GM12878 (cell line): ENCODE results near the gene POMC.

Experiments
- CBX5 ChIP-seq: sonication (generic); IDR thresholded peaks from 2 replicates; pipeline ENCODE4 v1.6.1; 2016; ENCODE audit warnings: low read depth, moderate library complexity, mild to moderate bottlenecking, inconsistent platforms
- CTCF ChIP-seq, 3 experiments: IDR thresholded peaks in 2 of 3; conservative IDR thresholded peaks in 1 of 3; 2 replicates each; pipeline ENCODE4 v1.5.1; 2011; ENCODE audit warnings: low read depth in 3 of 3, low read length in 3 of 3, mild to moderate bottlenecking in 3 of 3, control low read depth in 2 of 3, moderate library complexity in 2 of 3, inconsistent platforms in 1 of 3, mixed read lengths in 1 of 3; ENCODE audit not compliant: control insufficient read depth in 2 of 3, insufficient read depth in 1 of 3; ENCODE audit errors: extremely low read depth in 1 of 3
- EP300 ChIP-seq, 2 experiments: fragments of 150-350 bp in 1 of 2; IDR thresholded peaks; 2 replicates each; pipeline ENCODE4 v1.6.1; 2011 to 2012; ENCODE audit warnings: low read depth in 2 of 2, low read length in 2 of 2, borderline replicate concordance in 1 of 2, improper control_type of control experiment in 1 of 2, inconsistent platforms in 1 of 2; ENCODE audit not compliant: control insufficient read depth in 1 of 2
- ESRRA ChIP-seq: IDR thresholded peaks from 2 replicates; pipeline ENCODE4 v1.6.1; 2012; ENCODE audit warnings: mild to moderate bottlenecking, low read length, improper control_type of control experiment
- HDAC2 ChIP-seq: fragments of 200-600 bp; sonication (generic); IDR thresholded peaks from 2 replicates; pipeline ENCODE4 v1.6.1; 2017
- POLR2A ChIP-seq: IDR thresholded peaks from 2 replicates; pipeline ENCODE4 v1.6.1; 2011; ENCODE audit warnings: low read depth, mild to moderate bottlenecking, low read length
- REST ChIP-seq: IDR thresholded peaks from 2 replicates; pipeline ENCODE4 v1.6.1; 2012; ENCODE audit warnings: mild to moderate bottlenecking, low read depth, low read length
- SUPT20H ChIP-seq: IDR thresholded peaks from 2 replicates; pipeline ENCODE4 v1.6.1; 2011; ENCODE audit warnings: low read depth, mild to moderate bottlenecking, low read length, moderate library complexity, borderline replicate concordance; ENCODE audit not compliant: control insufficient read depth
- TCF7 ChIP-seq: IDR thresholded peaks from 2 replicates; pipeline ENCODE4 v1.6.1; 2014; ENCODE audit warnings: antibody characterized with exemption, borderline replicate concordance

GRCh38 chr2:25125189-25125588 is 43.2 kb downstream of the POMC start:
- no peak for TF ChIP-seq REST
- TF ChIP-seq POLR2A = no peak
- TF ChIP-seq TCF7 = no peak
- no peak for TF ChIP-seq HDAC2
- no peak for TF ChIP-seq CTCF (IDR thresholded peaks at IDR 0.05 in 2 of 3, conservative IDR thresholded peaks at IDR 0.05 in 1 of 3; ENCODE audit: control insufficient read depth in 2 of 3, extremely low read depth in 1 of 3, insufficient read depth in 1 of 3, low read depth in 3 of 3, low read length in 3 of 3)
- no peak for TF ChIP-seq ESRRA
- no peak for TF ChIP-seq CBX5
- no peak for TF ChIP-seq EP300 (IDR thresholded peaks at IDR 0.05; ENCODE audit: borderline replicate concordance in 1 of 2, control insufficient read depth in 1 of 2, low read depth in 2 of 2, low read length in 2 of 2)
- TF ChIP-seq SUPT20H = no peak
